GM12873 (cell line): ENCODE measurements around the gene ASPG.

ENCODE experiments used
- TF ChIP-seq, protein P1 (sequence below): IDR thresholded peaks from 2 replicates; pipeline ENCODE4 v1.5.1; 2012; ENCODE audit warnings: low read depth, mild to moderate bottlenecking, moderate library complexity, low read length, control low read depth; ENCODE audit not compliant: insufficient read depth; ENCODE audit errors: missing control alignments

Gene ASPG

DNA sequence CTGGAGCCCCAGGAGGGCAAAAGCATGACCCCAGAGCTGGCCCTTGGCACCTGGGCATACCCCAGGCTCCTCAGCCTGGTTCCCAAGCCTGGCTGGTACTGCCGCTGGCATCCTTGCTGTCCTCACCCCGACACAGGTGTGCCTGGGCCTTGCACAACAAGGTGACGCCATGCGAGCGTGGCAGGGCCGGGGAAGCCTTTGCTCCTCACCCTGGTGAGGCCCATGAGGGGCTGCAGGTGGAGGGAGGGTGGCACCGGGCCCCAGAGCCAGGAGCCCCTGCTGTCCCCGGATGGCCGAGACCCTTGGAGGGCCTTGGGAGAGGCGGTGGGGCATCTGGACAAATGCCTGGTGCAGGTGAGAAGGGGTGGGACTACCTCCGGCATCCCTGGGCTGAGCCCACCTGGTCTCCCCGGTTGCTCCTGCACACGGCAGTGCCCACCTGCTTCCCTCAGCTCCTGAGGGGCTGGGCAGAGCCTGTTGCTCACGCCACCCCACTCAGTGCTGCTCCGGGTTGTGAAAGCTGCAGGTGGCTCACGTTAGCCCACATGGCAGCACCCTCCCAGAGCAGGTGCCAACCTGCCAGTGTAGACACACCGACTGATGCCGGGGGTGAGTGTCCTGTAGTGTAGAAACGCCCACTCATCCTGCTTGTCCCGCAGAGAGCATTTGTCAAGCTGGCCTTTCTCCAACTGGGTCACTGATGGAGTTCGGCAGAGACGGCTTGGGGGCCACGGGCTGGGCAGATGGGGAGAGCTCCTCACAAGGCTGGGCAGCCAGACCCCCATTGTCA, 28.3 kb downstream of the ASPG start:
- TF ChIP-seq, protein P1, sequence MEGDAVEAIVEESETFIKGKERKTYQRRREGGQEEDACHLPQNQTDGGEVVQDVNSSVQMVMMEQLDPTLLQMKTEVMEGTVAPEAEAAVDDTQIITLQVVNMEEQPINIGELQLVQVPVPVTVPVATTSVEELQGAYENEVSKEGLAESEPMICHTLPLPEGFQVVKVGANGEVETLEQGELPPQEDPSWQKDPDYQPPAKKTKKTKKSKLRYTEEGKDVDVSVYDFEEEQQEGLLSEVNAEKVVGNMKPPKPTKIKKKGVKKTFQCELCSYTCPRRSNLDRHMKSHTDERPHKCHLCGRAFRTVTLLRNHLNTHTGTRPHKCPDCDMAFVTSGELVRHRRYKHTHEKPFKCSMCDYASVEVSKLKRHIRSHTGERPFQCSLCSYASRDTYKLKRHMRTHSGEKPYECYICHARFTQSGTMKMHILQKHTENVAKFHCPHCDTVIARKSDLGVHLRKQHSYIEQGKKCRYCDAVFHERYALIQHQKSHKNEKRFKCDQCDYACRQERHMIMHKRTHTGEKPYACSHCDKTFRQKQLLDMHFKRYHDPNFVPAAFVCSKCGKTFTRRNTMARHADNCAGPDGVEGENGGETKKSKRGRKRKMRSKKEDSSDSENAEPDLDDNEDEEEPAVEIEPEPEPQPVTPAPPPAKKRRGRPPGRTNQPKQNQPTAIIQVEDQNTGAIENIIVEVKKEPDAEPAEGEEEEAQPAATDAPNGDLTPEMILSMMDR = no peak

DNA sequence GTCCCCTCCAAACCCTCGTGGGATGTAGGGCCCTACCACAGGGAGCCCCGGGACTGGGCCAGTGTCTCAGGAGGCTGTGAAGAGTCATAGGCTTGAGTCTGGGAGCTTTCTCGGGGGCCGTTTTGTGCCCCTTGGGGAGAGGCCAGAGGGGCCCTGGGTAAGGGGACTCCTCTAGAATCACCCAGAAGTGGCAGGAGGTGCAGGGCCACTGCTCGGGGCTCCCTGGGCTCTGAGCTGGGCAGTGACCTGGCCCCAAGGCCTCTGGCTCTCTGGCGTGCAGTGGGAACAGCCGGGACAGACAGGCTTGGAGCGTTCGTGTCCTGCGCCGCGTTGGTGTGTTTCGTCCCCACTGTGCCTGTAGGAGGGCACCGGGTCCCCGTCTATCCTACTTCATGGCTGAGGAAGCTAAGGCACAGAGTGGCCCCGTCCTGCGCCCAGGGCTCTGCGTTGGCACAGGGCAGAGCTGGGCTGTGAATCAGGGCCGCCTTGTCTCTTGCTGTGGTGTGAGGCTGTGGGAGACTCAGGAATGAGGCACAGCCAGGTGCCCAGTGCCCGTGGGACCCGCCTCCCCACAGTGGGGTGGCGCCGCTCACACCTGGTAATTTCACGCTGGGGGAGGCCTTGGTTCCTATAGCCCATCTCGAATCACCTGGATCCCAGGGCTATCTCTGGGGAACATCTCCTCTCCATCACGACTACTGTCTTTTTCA, 29.1 kb downstream of the ASPG start:
- TF ChIP-seq, protein P1 = no peak

DNA sequence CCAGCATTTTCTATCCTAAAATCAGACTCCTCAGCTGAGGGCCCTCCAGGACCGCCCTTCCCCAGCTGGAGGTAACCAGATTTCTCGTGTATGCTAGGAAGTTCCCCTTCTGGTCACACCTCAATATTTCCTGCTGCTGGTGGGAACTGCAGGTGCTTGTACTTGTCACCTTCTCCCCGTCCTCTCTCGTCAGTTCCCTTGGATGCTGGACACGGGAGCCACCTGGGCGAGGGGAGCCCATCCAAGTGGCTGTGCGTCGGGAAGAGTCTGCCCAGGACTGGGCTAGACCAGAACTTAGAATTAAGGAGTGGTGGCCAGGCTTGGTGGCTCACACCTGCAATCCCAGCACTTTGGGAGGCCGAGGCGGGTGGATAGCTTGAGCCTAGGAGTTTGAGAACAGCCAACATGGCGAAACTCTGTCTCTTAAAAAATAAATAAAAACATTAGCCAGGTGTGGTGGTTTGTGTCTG, 29.7 kb downstream of the ASPG start:
- TF ChIP-seq, protein P1 = no peak

DNA sequence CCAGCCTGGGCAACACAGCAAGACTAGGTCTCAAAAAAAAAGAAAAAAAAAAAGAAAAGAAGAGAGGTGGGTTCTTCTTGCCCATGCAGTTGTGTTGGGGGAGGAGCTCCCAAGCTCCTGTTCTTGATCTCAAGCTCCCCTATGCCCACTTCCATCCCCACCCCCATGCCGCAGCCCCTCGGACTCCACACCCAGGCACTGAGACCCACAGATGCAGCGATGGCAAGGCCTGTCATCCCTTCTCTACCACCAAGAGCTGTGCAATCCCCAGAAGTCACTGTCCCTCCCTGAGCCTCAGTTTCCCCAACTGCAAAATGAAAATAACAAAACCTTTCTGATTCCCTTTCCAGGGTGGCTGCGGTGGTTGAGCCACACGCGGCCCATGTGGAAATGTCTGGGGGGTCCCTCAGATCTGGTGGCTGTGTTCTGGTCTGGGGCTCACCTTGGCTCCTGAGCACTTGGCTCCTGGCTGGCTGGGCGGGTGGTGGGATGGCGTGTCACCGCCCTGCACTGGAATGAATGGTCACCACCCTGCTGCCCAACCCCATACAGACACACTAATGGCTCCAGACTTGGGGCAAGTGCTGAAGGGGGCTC, 30.3 kb downstream of the ASPG start:
- TF ChIP-seq, protein P1 = no peak

DNA sequence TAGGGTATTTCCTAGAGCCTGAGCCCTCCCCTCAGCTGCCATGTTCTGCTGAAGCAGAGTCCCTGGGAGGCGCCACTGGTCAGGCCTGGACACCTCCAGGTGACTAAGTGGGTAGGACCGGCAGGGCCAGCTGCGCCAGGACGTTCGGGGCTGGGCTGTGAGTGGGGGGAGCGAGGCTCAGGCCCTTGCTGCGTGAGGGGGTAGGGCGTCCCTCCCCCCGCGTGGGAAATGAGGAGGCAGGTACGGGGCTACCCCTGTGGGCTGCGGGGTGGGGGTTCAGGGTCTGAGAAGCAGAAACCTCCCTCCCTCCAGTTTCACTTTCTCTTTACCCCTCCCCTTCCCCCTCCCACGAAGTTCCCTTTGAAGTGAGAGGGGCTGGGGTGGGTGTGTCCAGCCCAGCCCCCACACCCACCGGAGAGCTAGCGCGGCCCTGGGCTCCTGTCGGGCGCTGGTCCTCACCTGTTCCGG, 30.8 kb downstream of the ASPG start:
- TF ChIP-seq, protein P1 = no peak

GRCh38 chr14:104116756-104117340, 31.3 kb downstream of the ASPG start:
- TF ChIP-seq, protein P1 = no peak

DNA sequence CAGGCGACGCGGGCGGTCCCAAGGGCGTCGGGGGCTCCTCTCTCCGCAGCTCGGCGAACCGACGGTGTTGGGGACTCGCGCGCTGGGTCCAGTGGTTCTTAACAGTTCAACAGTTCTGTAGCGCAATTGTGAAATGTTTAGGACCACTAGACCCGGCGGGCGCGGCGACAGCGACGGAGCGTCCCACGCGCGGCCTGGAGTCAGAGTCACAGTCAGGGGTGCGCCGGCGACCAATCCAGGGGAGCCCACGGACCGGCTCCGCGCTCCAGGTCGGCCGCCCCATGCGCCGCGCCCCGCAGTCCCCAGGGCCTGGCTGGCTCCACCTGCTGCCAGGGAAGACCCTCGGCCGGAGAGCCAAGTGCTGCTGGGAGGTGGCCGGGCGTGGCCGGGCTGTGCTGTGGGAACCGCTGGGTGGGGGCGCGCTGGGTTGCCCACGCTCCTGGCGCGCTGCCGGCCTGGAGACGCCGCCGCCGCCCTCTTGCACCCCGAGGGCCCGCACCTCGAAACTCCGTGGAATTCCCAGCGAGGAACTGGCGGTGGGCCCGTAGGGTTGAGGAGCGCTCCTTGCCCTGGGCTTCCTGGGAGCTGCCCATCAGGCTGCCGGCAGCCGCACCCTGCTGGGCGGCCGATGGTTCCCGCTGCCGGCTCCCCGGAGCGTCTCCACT, 32.0 kb downstream of the ASPG start:
- TF ChIP-seq, protein P1 = no peak
